CD4-positive, alpha-beta T cell treated with Interleukin-4 for 4 hours (primary cell): ENCODE measurements around the gene MMP1.

Experiments
- DNase-seq: peaks from one replicate; pipeline ENCODE4 v3.0.0-alpha.2; 2020

Gene MMP1

GRCh38 chr11:102798012-102798746 lies at the start of gene MMP1:
Gene MMP1, minus strand, starts transcription at chr11:102798160. Its CDS starts 68 bp downstream, at chr11:102798092.
- DNase-seq = no peak

GRCh38 chr11:102846292-102846691 lies 48.3 kb upstream of the MMP1 start:
- no peak for DNase-seq

- no peak for DNase-seq
Measured at GRCh38 chr11:102843489-102843888, 45.5 kb upstream of the MMP1 start, which contains the start of gene MMP3. Gene MMP3, minus strand, starts transcription at chr11:102843609. Its CDS starts 63 bp downstream, at chr11:102843546.

- no peak for DNase-seq
Measured at GRCh38 chr11:102842930-102843329, 45.0 kb upstream of the MMP1 start.

- no peak for DNase-seq
Measured at GRCh38 chr11:102840018-102840417, 42.1 kb upstream of the MMP1 start.

- no peak for DNase-seq
Measured at GRCh38 chr11:102837646-102838045, 39.7 kb upstream of the MMP1 start.

- no peak for DNase-seq
Measured at GRCh38 chr11:102837156-102837555, 39.2 kb upstream of the MMP1 start.

- DNase-seq = no peak
Measured at GRCh38 chr11:102836290-102836875, 38.4 kb upstream of the MMP1 start.

GRCh38 chr11:102833731-102834130 lies 35.8 kb upstream of the MMP1 start:
- DNase-seq = no peak

GRCh38 chr11:102832612-102833011 lies 34.7 kb upstream of the MMP1 start:
- no peak for DNase-seq

GRCh38 chr11:102831489-102832440 lies 33.8 kb upstream of the MMP1 start:
- no peak for DNase-seq

GRCh38 chr11:102831128-102831488 lies 33.1 kb upstream of the MMP1 start:
- DNase-seq = no peak

GRCh38 chr11:102830001-102830727 lies 32.2 kb upstream of the MMP1 start:
- no peak for DNase-seq

- no peak for DNase-seq
Measured at GRCh38 chr11:102829316-102830000, 31.5 kb upstream of the MMP1 start.

- DNase-seq = no peak
Measured at GRCh38 chr11:102824556-102824955, 26.6 kb upstream of the MMP1 start.

GRCh38 chr11:102819491-102819890 lies 21.5 kb upstream of the MMP1 start:
- DNase-seq = no peak

GRCh38 chr11:102813484-102813883 lies 15.5 kb upstream of the MMP1 start:
- no peak for DNase-seq

- no peak for DNase-seq
Measured at GRCh38 chr11:102812188-102812587, 14.2 kb upstream of the MMP1 start.

- DNase-seq = no peak
Measured at GRCh38 chr11:102810950-102811660, 13.1 kb upstream of the MMP1 start.

GRCh38 chr11:102809971-102810370 lies 12.0 kb upstream of the MMP1 start:
- DNase-seq = no peak

- no peak for DNase-seq
Measured at GRCh38 chr11:102807921-102808320, 10.0 kb upstream of the MMP1 start.

GRCh38 chr11:102806296-102806695 lies 8.3 kb upstream of the MMP1 start:
- DNase-seq = no peak
